HG03571 (cell line): ENCODE results near the gene SEMA4D.

Experiments
- ATAC-seq: cut with Tn5 transposase; IDR thresholded peaks from one replicate; pipeline ENCODE4 v1.9.1; 2021; ENCODE audit not compliant: unreplicated experiment

SEMA4D gene

DNA sequence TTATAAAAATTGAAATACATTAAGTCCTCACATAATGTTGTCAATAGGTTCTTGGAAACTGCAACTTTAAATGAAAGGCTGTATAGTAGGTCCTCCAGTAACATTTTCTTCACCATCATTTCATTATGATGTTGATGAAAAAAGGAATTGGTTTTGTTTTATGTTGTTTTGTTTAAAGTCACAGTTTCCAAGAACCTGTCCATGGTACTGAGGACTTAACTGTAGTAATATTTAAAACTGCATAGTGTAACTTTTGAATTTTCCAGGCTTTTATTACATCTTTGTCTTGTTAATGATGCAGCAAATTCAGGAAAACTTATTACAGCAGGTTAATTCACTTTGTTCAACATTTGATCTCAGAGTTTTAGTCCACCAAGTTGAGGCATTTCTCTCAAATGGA lies 168.0 kb downstream of the SEMA4D start:
- no peak for ATAC-seq

GRCh38 chr9:89328064-89328463 lies 169.8 kb downstream of the SEMA4D start:
- ATAC-seq = no peak

DNA sequence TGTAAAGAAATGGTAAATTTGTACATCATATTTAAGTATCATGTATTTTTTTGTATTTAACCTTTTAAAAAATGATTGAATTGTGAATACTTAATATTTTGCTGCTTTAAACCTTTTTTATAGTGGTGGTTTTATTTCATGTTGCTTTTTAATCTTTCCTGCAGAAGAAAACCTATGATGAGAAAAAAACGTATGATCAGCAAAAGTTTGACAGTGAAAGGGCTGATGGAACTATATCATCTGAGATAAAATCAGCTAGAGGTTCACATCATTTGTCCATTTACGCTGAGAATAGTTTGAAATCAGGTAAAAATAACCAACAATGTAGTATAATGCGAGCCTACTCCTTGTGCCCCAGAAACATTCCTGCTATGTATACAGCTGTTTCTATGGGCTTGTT lies 172.2 kb downstream of the SEMA4D start:
- ATAC-seq = no peak

GRCh38 chr9:89323390-89323789 lies 174.5 kb downstream of the SEMA4D start:
- no peak for ATAC-seq

GRCh38 chr9:89319015-89319905 lies 178.7 kb downstream of the SEMA4D start:
- no peak for ATAC-seq

DNA sequence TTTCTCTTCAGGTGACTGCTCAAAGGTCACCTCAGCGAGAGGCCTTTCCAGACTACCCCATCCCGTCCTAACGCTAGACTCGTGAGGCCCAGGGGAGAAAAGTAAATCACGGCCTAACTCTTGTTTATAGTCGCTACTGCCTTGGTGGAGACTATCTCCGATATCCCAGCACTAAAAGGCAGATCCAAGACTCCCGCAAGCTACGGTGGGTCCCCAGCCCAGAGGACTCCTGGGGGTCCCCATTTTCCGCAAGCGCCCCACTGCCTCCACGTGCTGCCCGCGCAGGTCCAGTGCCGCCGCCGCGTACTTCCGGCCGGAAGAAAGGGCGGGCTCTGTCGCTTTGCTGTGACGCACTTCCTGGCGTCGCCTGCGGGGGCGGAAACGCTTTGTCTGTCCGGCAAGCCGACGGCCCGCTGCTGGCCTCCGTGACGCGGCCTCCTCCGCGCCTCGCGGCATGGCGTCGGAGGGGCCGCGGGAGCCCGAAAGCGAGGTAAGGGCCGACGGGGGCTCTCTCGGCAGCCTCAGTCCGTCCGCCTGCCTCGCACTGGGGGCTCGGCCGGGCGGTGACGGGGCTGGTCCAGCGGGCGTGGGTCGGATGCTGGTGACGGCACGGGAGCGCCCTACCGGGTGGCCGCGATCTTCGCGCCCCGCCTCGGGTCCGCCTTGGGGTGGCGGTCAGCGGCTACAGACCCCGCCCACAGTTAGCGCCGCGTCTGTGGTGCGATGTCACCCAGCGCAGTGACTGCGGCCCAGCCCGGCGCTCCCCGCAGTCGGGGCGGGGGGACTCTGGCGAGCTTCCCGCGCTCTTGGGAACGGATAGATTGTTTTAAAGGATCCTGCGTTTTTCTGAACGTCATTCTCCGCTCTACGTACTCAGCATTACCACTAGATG lies 179.5 kb downstream of the SEMA4D start, which contains the start of gene SECISBP2:
Gene SECISBP2 (plus strand): TSS at position 378 of the 892 bp plus-strand sequence. CDS start 77 bp downstream, at position 455.
- ATAC-seq = peak; percentile 89

DNA sequence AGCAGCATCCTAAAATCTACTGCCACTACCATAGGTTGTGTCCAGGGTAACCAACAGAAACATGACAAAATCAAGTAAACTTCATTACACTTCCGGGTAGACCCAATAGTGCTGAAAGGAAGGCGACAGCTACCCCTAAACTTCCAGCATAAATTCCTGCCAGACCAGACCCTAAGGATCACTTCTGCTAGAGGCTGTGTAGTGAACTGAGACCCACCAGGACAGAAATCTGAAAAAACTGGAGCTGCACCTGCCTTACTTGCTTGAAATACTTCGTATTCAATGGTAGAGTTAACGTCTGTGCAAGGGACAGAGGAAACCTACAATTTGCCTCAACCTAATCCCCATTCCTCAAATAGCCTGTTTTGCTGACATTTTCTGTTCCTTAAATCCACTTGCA lies 180.6 kb downstream of the SEMA4D start:
- ATAC-seq = no peak

DNA sequence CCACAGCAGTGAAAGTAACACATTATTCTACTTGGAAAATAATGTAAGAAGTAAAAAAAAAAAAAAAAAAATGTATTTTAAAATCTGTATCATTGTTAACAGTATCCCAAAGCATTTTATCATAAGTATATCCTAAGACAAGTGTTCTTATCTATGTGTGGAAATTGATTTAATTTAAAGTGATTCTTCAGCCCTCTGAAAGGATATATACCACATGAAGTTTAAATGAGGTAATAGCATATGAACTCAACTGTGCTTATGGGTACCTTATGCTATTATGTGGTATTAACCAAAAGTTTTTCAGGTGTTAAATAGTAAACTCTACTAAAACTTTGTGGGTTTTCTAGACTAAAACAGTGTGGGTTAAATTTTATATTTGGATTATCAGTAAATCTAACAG lies 182.4 kb downstream of the SEMA4D start:
- ATAC-seq = no peak

- ATAC-seq = no peak
Measured at GRCh38 chr9:89314955-89315354, 183.0 kb downstream of the SEMA4D start.

DNA sequence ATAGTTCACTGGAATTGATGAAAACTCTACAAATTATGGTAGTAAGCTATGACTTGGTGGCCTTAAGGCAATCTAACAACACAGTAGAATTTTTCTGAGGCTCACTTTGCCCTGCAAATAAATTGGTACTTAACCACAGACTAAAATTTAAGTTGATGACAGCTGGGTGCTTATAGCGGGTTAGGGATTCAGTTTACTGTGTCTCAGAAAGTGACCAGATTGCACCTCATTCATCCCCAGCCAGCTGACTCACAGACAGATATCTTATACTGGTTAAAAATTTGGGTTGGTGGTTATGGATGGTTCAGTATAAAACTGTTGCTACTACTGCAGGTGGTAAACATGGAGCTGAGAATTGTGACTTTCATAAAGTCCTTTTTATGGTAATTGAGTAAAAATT lies 184.1 kb downstream of the SEMA4D start:
- no peak for ATAC-seq

- no peak for ATAC-seq
Measured at GRCh38 chr9:89312222-89312571, 185.7 kb downstream of the SEMA4D start.

GRCh38 chr9:89311346-89312221 lies 186.3 kb downstream of the SEMA4D start:
- peak; percentile 1 for ATAC-seq
